Measurements from ENCODE around the gene ZNF343. TPM values are rescaled to one million over a fixed set of nuclear protein-coding genes. Genes with fewer than 3 reads are reported as not detected.

ZNF343 gene
- total RNA-seq, 1 donor from 2014 or later, result 15.5 TPM

GRCh38 chr20:2468581-2469407, 39.9 kb downstream of the ZNF343 start:
- H3K27me3 Mint-ChIP-seq (ENCODE audit: unreplicated experiment), result peaks cover 6% of the 10 kb centered on the region
- no peaks in the 10 kb centered on the region for H3K36me3 Mint-ChIP-seq (ENCODE audit: unreplicated experiment)
- no peak for TF ChIP-seq CTCF (IDR thresholded peaks at IDR 0.05; ENCODE audit: partially characterized antibody, unreplicated experiment)
- H3K27ac Mint-ChIP-seq (ENCODE audit: unreplicated experiment), result no peak overlapping the region
- peak overlapping the region; percentile 79 for H3K4me3 Mint-ChIP-seq (ENCODE audit: unreplicated experiment)
- H3K9me3 Mint-ChIP-seq (ENCODE audit: unreplicated experiment), result peaks cover 11% of the 10 kb centered on the region
- peaks cover 2% of the 10 kb centered on the region for H3K4me1 Mint-ChIP-seq (ENCODE audit: low read depth, unreplicated experiment)
- DNase-seq, result no peak

GRCh38 chr20:2467412-2467811, 41.3 kb downstream of the ZNF343 start:
- peaks cover 2% of the 10 kb centered on the region for H3K4me1 Mint-ChIP-seq (ENCODE audit: low read depth, unreplicated experiment)
- peaks cover 11% of the 10 kb centered on the region for H3K9me3 Mint-ChIP-seq (ENCODE audit: unreplicated experiment)
- no peak for DNase-seq
- H3K4me3 Mint-ChIP-seq (ENCODE audit: unreplicated experiment), result no peak overlapping the region
- no peak overlapping the region for H3K27ac Mint-ChIP-seq (ENCODE audit: unreplicated experiment)
- H3K27me3 Mint-ChIP-seq (ENCODE audit: unreplicated experiment), result peaks cover 6% of the 10 kb centered on the region
- no peak for TF ChIP-seq CTCF (IDR thresholded peaks at IDR 0.05; ENCODE audit: partially characterized antibody, unreplicated experiment)
- H3K36me3 Mint-ChIP-seq (ENCODE audit: unreplicated experiment), result no peaks in the 10 kb centered on the region

GRCh38 chr20:2465100-2465499, 43.6 kb downstream of the ZNF343 start:
- Mint-ChIP-seq H3K4me1 (ENCODE audit: low read depth, unreplicated experiment) (no peaks in the 10 kb centered on the region), H3K4me3 (ENCODE audit: unreplicated experiment) (no peak overlapping the region), H3K36me3 (ENCODE audit: unreplicated experiment) (no peaks in the 10 kb centered on the region), H3K9me3 (ENCODE audit: unreplicated experiment) (no peaks in the 10 kb centered on the region), H3K27me3 (ENCODE audit: unreplicated experiment) (no peaks in the 10 kb centered on the region), H3K27ac (ENCODE audit: unreplicated experiment) (no peak overlapping the region)
- no peak for TF ChIP-seq CTCF (IDR thresholded peaks at IDR 0.05; ENCODE audit: partially characterized antibody, unreplicated experiment)
- no peak for DNase-seq

GRCh38 chr20:2463616-2464365, 44.9 kb downstream of the ZNF343 start:
- no peak overlapping the region for H3K27ac Mint-ChIP-seq (ENCODE audit: unreplicated experiment)
- H3K4me3 Mint-ChIP-seq (ENCODE audit: unreplicated experiment), result no peak overlapping the region
- no peaks in the 10 kb centered on the region for H3K27me3 Mint-ChIP-seq (ENCODE audit: unreplicated experiment)
- no peak for DNase-seq
- no peak for TF ChIP-seq CTCF (IDR thresholded peaks at IDR 0.05; ENCODE audit: partially characterized antibody, unreplicated experiment)
- no peaks in the 10 kb centered on the region for H3K4me1 Mint-ChIP-seq (ENCODE audit: low read depth, unreplicated experiment)
- H3K36me3 Mint-ChIP-seq (ENCODE audit: unreplicated experiment), result no peaks in the 10 kb centered on the region
- H3K9me3 Mint-ChIP-seq (ENCODE audit: unreplicated experiment), result no peaks in the 10 kb centered on the region

GRCh38 chr20:2462484-2462883, 46.2 kb downstream of the ZNF343 start:
- no peaks in the 10 kb centered on the region for H3K4me1 Mint-ChIP-seq (ENCODE audit: low read depth, unreplicated experiment)
- no peak overlapping the region for H3K27ac Mint-ChIP-seq (ENCODE audit: unreplicated experiment)
- H3K36me3 Mint-ChIP-seq (ENCODE audit: unreplicated experiment), result no peaks in the 10 kb centered on the region
- DNase-seq, result no peak
- no peaks in the 10 kb centered on the region for H3K9me3 Mint-ChIP-seq (ENCODE audit: unreplicated experiment)
- no peaks in the 10 kb centered on the region for H3K27me3 Mint-ChIP-seq (ENCODE audit: unreplicated experiment)
- TF ChIP-seq CTCF (IDR thresholded peaks at IDR 0.05; ENCODE audit: partially characterized antibody, unreplicated experiment), result no peak
- no peak overlapping the region for H3K4me3 Mint-ChIP-seq (ENCODE audit: unreplicated experiment)
